ENCODE measurements around the gene SNX32. TPM values are rescaled to one million over a fixed set of nuclear protein-coding genes. Genes with fewer than 3 reads are reported as not detected.

Gene SNX32
- total RNA-seq, 4 donors from 2014 or later, result 0.76 to 1.1 TPM; not detected in 2

DNA sequence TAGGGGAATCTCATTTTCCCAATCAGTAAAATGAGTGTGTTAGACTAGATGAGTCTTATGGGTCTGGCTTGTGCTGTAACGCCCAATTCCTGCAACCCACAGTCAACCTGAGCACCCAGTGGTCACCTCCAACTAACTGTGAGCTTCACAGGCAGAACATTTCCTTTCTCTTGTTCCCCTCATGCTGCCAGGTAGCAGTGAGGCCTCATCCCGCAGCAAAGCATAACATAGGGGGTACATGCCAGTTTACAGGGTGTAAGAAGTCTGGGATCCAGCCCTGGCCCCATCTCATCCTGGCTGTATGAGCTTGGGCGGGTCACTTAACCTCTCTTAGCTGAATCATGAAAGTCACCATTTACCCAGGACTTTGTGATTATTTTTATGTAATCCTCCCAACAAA, 35.1 kb downstream of the SNX32 start:
- Histone ChIP-seq H3K36me3 (peaks cover 38% of the 10 kb centered on the region), H3K27me3 (no peaks in the 10 kb centered on the region), H3K9me3 (no peaks in the 10 kb centered on the region), H3K27ac (no peak overlapping the region), H3K4me3 (no peak overlapping the region), H3K4me1 (peaks cover 40% of the 10 kb centered on the region)
- DNase-seq (ENCODE audit: low spot score in 2 of 2), result no peak
- 93% methylated on average over 3 of the region's 3 CpGs for WGBS
- TF ChIP-seq EP300 (IDR thresholded peaks at IDR 0.05) (no peak), CTCF (IDR thresholded peaks at IDR 0.05) (no peak), POLR2AphosphoS5 (IDR thresholded peaks at IDR 0.05) (no peak), POLR2A (IDR thresholded peaks at IDR 0.05) (no peak)

DNA sequence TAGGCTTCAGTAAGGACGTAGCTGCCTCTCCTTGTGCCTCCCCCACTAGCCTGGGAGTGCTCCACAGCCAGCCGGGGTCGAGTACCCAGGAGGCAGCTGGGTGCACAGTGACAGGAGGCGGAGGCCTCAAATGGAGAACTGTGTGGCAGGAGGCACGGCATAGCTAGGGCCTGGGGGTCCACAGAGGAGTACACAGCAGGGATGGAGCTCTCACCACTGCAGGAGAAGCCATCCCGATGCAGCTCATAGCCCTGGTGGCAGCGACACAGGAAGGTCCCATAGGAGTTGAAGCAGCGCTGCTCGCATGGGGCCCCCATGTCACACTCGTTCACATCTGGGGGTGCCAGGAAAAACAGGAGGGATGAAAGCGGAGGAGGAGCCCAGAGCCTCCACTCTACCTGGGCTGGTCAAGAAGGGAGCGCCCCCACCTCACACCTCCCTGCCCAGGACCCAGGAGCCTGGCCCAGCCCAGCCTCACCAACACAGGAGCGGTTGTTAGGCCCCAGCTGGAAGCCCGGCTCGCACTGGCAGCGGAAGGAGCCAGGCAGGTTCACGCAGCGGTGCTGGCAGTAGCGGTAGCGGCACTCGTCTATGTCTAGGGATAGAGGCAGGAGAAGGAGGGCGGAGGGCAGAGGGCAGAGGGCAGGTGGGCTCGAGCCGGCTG, 36.0 kb downstream of the SNX32 start:
- WGBS, result 75% methylated on average over 21 of the region's 24 CpGs
- Histone ChIP-seq H3K27ac (no peak overlapping the region), H3K27me3 (no peaks in the 10 kb centered on the region), H3K4me1 (peaks cover 43% of the 10 kb centered on the region), H3K9me3 (no peaks in the 10 kb centered on the region), H3K4me3 (no peak overlapping the region), H3K36me3 (peaks cover 29% of the 10 kb centered on the region)
- DNase-seq (ENCODE audit: low spot score in 2 of 2), result no peak
- TF ChIP-seq POLR2AphosphoS5 (IDR thresholded peaks at IDR 0.05), result no peak
- no peak for TF ChIP-seq EP300 (IDR thresholded peaks at IDR 0.05)
- no peak for TF ChIP-seq POLR2A (IDR thresholded peaks at IDR 0.05)
- TF ChIP-seq CTCF (IDR thresholded peaks at IDR 0.05), result no peak

DNA sequence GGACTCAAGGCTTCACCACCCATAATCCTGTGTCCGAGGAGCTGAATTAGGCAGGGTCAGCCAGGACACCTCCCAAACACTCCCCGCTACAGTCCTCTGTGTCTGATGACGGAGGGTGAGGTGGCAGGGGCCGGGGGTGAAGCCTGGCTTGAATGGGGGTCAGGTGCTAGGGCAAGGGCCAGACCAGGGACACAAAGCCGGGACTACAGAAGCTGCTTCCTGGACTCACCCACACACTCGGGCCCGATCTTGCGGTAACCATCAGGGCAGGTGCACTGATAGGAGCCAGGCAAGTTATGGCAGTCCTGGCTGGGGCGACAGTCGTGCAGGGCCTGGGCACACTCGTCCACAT, 36.5 kb downstream of the SNX32 start:
- Histone ChIP-seq H3K27ac (no peak overlapping the region), H3K36me3 (peaks cover 24% of the 10 kb centered on the region), H3K4me3 (no peak overlapping the region), H3K4me1 (peaks cover 43% of the 10 kb centered on the region), H3K27me3 (no peaks in the 10 kb centered on the region), H3K9me3 (no peaks in the 10 kb centered on the region)
- no peak for TF ChIP-seq EP300 (IDR thresholded peaks at IDR 0.05)
- 96% methylated on average over 8 of the region's 11 CpGs for WGBS
- no peak for DNase-seq (ENCODE audit: low spot score in 2 of 2)

DNA sequence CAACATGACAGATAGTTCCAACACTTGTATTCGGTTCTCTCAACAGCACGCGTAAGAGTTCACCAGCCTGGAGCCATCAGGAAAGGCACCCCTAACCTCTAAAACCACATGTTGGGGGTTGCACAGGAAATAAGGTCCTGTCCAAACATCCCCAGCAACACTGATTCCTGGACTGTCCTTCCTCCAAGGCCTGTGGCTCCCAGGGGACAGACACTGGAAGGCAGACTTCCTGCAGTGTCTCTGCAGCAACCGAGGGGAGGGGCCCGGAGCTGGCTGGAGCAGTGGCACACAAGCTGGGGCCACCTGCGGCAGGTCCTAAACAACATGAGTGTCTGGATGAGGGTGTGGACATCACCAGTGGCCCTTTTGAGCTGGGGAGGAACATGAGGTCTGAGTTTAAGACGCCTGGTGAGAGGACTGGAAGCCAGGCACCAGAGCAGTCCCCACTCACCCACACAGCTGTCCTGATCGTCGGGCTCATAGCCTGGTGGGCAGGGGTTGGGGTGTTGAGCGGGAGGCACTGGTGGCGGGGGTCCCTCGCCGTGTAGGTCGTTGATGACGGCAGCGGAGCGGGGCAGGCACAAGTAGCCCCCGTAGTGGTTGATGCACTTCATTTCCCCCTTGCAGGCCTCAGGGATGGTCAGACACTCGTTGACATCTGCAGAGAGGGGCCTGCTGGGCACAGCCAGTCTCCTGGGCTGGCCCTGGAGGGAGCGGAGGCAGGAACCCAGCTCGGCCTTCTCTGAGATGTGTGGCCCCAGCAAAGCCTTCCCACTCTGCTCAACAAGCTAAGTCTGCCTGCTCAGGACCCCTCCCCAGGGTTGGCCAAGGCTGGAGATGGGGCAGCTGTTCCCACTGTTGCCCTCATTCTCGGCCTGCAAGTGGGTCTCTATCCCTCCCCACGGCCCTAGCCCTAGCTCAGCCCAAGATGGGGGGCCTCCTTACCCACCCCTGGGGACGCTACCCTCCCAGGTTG, 37.2 kb downstream of the SNX32 start:
- H3K4me3 ChIP-seq, result peak overlapping the region; percentile 58
- DNase-seq (ENCODE audit: low spot score in 2 of 2), result no peak
- peaks cover 43% of the 10 kb centered on the region for H3K4me1 ChIP-seq
- H3K27me3 ChIP-seq, result no peaks in the 10 kb centered on the region
- peak overlapping the region; percentile 85 for H3K27ac ChIP-seq
- peaks cover 17% of the 10 kb centered on the region for H3K36me3 ChIP-seq
- TF ChIP-seq POLR2A (IDR thresholded peaks at IDR 0.05), result no peak
- no peak for TF ChIP-seq CTCF (IDR thresholded peaks at IDR 0.05)
- TF ChIP-seq EP300 (IDR thresholded peaks at IDR 0.05), result no peak
- no peak for TF ChIP-seq POLR2AphosphoS5 (IDR thresholded peaks at IDR 0.05)
- WGBS, result 72% methylated on average over 12 of the region's 24 CpGs
- H3K9me3 ChIP-seq, result no peaks in the 10 kb centered on the region

GRCh38 chr11:65871811-65872548, 38.2 kb downstream of the SNX32 start:
- peaks cover 7% of the 10 kb centered on the region for H3K36me3 ChIP-seq
- DNase-seq (ENCODE audit: low spot score in 2 of 2), result no peak
- H3K4me1 ChIP-seq, result peaks cover 43% of the 10 kb centered on the region
- H3K27me3 ChIP-seq, result no peaks in the 10 kb centered on the region
- TF ChIP-seq CTCF (IDR thresholded peaks at IDR 0.05) (no peak), EP300 (IDR thresholded peaks at IDR 0.05) (no peak), POLR2AphosphoS5 (IDR thresholded peaks at IDR 0.05) (no peak), POLR2A (IDR thresholded peaks at IDR 0.05) (no peak)
- WGBS, result 72% methylated on average over 5 of the region's 26 CpGs
- peak overlapping the region; percentile 58 for H3K4me3 ChIP-seq
- H3K27ac ChIP-seq, result peak overlapping the region; percentile 85
- no peaks in the 10 kb centered on the region for H3K9me3 ChIP-seq
